ENCODE data around the gene SERTAD3. TPM values are rescaled to one million over a fixed set of nuclear protein-coding genes. Genes with fewer than 3 reads are reported as not detected.

SERTAD3 gene
- polyA plus RNA-seq, 1 experiment = 22.3 TPM

DNA sequence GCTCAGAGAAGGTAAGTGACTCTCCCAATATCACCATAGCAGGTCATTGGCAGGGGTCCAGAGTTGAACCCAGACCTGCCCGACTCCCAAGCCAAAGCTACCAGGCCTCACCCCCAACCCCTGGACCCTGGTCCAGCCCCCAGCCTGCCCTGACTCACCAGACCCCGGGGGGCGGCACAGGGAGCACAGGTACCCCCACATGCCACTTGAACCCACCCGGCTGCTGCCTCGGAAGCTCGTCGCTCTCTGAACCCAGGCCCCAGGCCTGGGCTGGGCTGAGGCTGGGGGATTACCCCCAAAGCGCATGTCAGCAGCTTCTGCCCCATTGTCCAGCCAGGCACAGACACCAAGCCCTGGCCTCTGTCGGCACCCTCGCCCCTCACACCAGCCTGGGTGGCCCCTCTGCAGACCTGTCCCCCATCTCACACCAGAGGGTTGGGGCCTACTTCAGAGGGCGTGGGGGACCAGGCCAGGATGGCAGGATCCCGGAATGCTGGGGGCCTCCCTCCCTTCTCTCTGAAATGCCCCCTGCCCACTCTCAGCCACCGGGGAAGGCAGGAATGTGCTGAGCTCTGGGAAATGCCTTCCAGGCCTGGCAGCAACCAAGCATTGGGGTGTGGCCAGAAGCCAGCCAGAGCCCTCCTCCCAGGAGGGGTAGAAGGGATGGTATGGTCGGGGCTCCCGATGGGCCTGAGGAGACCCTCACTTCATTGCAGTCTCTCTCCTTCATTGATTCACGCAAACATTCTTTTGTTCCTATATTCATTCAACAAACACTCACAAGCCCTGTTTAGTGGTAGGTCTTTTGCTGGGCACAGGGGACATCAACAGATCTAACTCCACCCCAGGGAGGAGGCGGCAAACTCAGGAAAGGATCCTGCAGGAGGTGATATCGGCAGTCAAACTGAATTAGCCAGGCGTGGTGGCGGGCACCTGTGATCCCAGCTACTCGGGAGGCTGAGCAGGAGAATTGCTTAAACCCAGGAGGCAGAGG is 29.3 kb downstream of the SERTAD3 start:
- TF ChIP-seq, protein P1, sequence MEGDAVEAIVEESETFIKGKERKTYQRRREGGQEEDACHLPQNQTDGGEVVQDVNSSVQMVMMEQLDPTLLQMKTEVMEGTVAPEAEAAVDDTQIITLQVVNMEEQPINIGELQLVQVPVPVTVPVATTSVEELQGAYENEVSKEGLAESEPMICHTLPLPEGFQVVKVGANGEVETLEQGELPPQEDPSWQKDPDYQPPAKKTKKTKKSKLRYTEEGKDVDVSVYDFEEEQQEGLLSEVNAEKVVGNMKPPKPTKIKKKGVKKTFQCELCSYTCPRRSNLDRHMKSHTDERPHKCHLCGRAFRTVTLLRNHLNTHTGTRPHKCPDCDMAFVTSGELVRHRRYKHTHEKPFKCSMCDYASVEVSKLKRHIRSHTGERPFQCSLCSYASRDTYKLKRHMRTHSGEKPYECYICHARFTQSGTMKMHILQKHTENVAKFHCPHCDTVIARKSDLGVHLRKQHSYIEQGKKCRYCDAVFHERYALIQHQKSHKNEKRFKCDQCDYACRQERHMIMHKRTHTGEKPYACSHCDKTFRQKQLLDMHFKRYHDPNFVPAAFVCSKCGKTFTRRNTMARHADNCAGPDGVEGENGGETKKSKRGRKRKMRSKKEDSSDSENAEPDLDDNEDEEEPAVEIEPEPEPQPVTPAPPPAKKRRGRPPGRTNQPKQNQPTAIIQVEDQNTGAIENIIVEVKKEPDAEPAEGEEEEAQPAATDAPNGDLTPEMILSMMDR (IDR thresholded peaks at IDR 0.05; ENCODE audit: insufficient read depth, low read depth, low read length) = no peak
- ChIA-PET POLR2A (no interaction called here), CTCF (interaction anchor here (0.7 to 2.6 kb wide), 3 partner anchors 49 to 220 kb away, joined by 3 to 9 read pairs (median 7); no protein-coding TSS in a partner anchor)
- Histone ChIP-seq H3K27me3 (ENCODE audit: control insufficient read depth, insufficient read depth, low read length) (no peaks in the 10 kb centered on the region), H3K36me3 (ENCODE audit: control insufficient read depth, insufficient read depth, low read length) (no peaks in the 10 kb centered on the region), H3K4me3 (ENCODE audit: low read depth, low read length) (no peak overlapping the region)
- DNase-seq (ENCODE audit: low read depth) = no peak

DNA sequence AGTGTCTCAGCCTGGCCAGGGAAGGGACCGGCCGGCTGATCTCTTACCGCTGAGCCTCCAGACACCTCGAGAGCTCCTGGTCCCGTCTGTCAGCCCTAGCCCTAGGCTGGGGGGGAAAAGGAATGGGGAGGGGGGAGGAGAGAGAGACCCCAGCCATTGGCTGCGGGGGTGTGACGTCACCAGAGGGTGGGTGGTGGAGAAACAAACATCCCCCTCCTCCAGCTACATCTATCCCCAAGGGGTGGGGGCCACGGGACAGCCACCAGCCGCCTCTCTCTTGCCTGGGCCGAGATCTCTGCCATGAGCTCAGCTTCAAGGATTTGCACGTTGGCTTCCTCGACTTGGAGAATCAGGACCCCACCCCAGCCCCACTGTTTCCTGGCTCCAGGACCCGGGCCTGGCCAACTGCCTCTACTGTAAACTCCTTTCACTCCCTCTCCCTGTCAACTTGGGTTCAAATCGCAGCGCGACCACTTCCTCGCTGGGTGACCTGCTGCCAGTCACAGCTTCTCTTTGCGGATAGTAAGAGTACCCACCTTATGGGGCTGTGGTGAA is 30.8 kb downstream of the SERTAD3 start, which contains the start of gene PRX:
Gene PRX (minus strand): TSS at position 88 of the 555 bp plus-strand sequence. CDS start 5,446 bp downstream, outside the sequence.
- Histone ChIP-seq H3K27me3 (ENCODE audit: control insufficient read depth, insufficient read depth, low read length) (no peaks in the 10 kb centered on the region), H3K4me3 (ENCODE audit: low read depth, low read length) (no peak within 1 kb of the TSS), H3K36me3 (ENCODE audit: control insufficient read depth, insufficient read depth, low read length) (no peaks in the 10 kb centered on the region)
- TF ChIP-seq, protein P1 (IDR thresholded peaks at IDR 0.05; ENCODE audit: insufficient read depth, low read depth, low read length) = no peak
- CTCF ChIA-PET = interaction anchor here (0.6 to 2.9 kb wide), 5 partner anchors 7 to 142 kb away, joined by 3 to 20 read pairs (median 4); no protein-coding TSS in a partner anchor
- POLR2A ChIA-PET = no interaction called here
- DNase-seq (ENCODE audit: low read depth) = no peak

DNA sequence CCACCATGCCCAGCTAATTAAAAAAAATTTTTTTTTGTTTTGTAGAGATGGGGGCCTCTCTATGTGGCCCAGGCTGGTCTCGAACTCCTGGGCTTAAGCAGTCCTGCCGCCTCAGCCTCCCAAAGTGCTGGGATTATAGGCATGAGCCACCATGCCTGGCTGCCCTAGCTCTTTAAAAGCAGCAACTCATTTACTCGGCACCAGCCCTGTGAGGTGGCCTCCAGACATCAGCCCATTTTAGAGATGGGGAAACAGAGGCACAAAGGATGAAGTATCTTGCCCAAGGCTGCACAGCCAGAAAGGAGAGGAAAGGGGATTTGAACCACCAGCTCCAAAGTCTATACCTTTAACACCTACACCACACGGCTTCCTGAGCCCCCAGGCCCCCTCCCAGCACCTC is 31.3 kb downstream of the SERTAD3 start:
- Histone ChIP-seq H3K4me3 (ENCODE audit: low read depth, low read length) (no peak overlapping the region), H3K27me3 (ENCODE audit: control insufficient read depth, insufficient read depth, low read length) (no peaks in the 10 kb centered on the region), H3K36me3 (ENCODE audit: control insufficient read depth, insufficient read depth, low read length) (no peaks in the 10 kb centered on the region)
- TF ChIP-seq, protein P1 (IDR thresholded peaks at IDR 0.05; ENCODE audit: insufficient read depth, low read depth, low read length) = no peak
- ChIA-PET CTCF (interaction anchor here (0.6 to 2.9 kb wide), 6 partner anchors 8 to 141 kb away, joined by 3 to 20 read pairs (median 4); partner anchors contain the start of gene SERTAD1), POLR2A (no interaction called here)
- DNase-seq (ENCODE audit: low read depth) = no peak

DNA sequence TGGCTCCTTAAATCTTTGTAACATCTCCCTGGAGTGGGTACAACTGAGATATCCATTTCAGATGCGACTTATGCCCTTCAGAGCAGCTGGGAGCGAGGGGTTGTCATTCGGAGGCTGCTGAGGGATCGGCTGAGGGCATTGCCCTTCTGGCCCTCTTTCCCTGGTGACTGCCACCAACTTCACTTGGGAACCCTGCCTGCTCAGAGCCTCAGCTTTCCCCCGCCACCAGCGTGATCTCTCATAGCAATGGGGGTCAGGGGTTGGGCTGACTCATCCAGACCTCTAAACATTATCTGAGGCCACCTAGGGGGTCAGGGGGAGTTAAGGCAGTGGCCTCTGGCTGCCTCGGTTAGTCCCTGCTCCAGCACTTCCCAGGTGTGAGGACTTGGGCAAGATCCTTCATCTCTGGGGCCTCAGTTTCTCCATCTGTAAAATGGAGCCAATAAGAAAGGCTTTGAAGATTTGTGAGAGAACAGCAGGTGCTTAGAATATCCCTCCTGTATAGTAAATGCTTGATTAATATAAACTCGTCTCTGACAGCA is 32.1 kb downstream of the SERTAD3 start:
- TF ChIP-seq, protein P1 (IDR thresholded peaks at IDR 0.05; ENCODE audit: insufficient read depth, low read depth, low read length) = no peak
- ChIA-PET POLR2A (no interaction called here), CTCF (interaction anchor here (1.1 to 2.9 kb wide), 4 partner anchors 8 to 52 kb away, joined by 3 to 20 read pairs (median 6); partner anchors contain the start of gene SERTAD1)
- no peak for DNase-seq (ENCODE audit: low read depth)
- H3K27me3 ChIP-seq (ENCODE audit: control insufficient read depth, insufficient read depth, low read length) = no peaks in the 10 kb centered on the region
- no peak overlapping the region for H3K4me3 ChIP-seq (ENCODE audit: low read depth, low read length)
- H3K36me3 ChIP-seq (ENCODE audit: control insufficient read depth, insufficient read depth, low read length) = no peaks in the 10 kb centered on the region

Measured in BJ (cell line).